VCaP (cell line): ENCODE measurements around the gene SND1.

ENCODE experiments used
- H3K27ac ChIP-seq: fragments of 450-650 bp; 2 replicates; pipeline ENCODE4 v1.5.1; 2017
- TF ChIP-seq, protein P1 (sequence below): fragments of 450-650 bp; conservative IDR thresholded peaks from 2 replicates; pipeline ENCODE4 v1.5.1; 2017; ENCODE audit warnings: mild to moderate bottlenecking, moderate library complexity

The SND1 gene

DNA sequence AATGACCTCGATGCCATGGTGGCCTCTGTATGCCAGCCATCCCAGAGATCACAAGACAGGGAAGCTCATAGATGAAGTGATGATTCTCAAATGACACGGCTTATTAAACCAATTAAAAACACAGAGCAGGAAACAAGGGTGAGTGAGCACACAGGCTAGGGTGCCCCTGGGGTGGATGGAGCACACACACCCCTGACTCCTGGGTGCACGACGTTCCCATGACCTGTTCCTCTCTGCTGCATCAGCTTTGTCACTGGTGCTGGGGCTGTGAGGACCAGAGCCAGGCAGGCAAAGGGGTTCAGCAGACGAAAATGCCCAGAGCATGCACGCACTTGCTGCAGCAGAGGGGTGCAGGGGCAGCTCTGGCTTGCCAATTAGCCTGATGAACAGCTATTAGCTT lies 465.7 kb downstream of the SND1 start:
- H3K27ac ChIP-seq: no peak overlapping the region
- TF ChIP-seq, protein P1, sequence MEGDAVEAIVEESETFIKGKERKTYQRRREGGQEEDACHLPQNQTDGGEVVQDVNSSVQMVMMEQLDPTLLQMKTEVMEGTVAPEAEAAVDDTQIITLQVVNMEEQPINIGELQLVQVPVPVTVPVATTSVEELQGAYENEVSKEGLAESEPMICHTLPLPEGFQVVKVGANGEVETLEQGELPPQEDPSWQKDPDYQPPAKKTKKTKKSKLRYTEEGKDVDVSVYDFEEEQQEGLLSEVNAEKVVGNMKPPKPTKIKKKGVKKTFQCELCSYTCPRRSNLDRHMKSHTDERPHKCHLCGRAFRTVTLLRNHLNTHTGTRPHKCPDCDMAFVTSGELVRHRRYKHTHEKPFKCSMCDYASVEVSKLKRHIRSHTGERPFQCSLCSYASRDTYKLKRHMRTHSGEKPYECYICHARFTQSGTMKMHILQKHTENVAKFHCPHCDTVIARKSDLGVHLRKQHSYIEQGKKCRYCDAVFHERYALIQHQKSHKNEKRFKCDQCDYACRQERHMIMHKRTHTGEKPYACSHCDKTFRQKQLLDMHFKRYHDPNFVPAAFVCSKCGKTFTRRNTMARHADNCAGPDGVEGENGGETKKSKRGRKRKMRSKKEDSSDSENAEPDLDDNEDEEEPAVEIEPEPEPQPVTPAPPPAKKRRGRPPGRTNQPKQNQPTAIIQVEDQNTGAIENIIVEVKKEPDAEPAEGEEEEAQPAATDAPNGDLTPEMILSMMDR: no peak

DNA sequence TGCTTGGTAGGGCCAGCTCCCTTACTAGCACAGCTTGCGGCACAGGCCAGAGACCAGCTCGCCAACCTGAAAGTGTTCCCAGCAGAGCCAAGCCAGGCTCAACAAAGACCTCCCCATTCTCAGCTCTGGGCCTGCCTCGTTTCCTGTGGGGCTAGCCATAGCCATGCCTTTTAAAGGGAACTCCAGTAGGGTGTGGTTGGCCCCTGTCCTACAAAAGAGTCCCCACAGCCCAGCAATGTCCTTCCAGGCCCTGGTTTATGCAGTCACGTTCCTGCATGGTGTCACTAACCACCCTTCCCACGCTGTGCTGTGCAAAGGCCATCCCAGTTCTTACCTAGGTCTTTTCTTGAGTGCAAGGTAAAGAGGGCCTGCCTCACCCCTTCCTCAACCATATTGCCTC lies 467.0 kb downstream of the SND1 start:
- no peak overlapping the region for H3K27ac ChIP-seq

DNA sequence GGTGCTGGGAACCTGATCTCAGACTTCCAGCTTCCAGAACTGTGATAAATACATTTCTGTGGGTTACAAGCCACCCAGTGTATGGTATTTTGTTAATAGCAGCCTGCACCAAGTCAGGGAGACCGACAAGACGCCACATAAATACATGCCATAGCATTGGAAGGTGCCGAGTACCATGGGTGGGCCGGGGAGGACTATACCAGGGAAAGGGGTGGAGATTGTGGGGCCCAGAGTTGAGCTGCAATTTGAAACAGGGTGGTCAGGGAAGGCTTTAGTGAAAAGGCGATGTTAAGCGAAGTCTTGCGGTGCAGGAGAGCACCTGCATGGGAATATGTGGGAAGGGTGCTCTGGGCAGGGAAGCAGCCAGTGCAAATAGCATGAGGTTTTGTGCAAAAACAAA lies 468.1 kb downstream of the SND1 start:
- TF ChIP-seq, protein P1: no peak
- no peak overlapping the region for H3K27ac ChIP-seq

More for the DNA sequence above, 467.0 kb downstream of the SND1 start:
- TF ChIP-seq, protein P1: no peak

DNA sequence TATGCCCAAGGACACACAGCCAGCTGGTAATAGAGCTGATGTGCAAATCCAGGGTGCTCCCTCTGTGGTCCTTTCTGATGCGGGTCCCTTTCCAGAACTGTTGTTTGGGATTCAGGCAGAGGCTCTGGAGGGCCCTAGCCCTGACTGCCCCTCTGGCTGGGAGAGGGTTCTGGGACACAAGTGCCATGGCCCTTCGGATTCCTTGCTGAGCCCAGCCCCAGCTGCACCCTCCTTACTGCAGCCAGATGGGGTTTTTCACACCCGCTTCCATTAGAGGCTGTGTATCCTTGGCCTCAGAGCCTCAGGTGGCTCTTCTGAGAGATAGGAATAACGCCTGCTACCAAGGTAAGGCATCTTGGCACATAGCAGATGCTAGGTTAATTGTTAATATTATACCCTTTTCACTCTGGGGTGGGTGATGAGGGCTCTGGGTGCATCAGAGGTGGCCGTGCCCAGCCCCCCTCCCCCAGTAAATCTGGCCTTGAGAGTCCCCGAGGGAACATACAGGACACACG lies 469.0 kb downstream of the SND1 start:
- no peak overlapping the region for H3K27ac ChIP-seq
- TF ChIP-seq, protein P1: no peak

DNA sequence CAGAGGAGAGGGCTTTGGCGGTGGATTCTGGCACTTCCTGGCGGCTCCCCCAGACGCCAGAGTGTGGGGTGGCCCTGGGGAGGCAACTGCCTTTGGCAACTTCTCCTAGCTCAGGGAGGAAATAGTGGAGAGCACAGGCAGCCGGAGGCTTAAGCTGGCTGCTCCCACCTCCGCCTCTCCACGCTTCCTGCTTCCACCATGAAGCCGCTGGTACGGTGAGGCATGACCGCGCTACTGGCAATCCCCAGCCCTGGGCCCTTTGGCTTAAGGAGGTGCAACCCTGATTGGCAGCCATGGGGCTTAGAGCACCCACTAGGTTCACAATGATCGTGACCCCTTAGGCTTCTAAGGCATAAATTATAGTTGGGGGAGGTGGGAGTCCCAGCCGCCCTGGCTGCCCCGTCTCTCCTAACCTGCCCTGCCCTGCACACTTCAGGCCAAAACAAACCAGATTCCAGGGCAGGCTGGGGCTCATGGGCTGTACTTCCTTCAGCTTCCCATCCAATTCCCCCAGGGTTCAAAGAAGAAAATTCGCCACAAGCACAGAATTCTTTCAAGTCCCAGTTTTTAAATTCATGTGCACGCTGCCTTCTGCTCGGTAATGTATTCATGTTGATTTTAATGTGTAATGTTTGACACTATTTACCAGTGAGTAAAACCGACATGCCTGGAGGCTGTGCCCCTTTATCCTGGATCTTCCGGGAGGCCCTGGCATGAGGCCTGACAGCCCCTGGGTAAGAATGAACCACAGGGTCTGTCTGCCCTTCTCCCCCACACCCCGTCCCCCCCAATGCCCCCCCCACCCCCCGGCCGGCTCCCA lies 469.9 kb downstream of the SND1 start:
- TF ChIP-seq, protein P1: no peak
- no peak overlapping the region for H3K27ac ChIP-seq

DNA sequence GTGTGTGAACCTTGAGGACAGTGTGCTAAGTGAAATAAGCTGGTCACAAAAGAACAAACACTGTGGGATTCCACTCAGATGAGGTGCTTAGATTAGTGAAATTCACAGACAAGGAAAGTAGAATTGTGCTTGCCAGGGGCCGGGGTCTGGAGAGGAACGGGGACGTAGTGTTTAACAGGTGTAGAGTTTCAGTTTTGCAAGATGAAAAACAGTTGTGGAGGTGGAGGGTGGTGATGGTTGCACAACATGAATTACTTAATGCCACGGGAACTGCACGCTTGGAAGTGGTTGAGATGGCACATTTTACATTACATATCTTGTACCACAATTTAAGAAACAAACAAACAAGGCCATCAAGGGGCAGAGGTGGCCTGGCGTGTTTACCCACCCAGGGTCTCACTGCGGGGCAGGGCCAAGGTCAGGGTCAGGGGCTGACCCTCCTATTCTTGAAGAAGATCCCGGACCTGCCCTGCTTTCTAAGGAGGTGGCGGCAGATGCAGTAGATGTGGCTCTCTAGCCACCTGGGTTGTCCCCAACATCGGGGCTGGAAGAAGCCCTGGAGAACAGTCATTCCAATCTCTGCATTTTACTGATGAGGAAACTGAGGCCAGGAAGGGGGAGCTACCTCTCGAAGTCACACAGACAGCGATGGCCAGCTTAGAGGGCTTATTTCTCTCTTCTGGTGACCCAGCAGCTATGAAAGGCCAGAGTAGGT lies 470.7 kb downstream of the SND1 start:
- no peak overlapping the region for H3K27ac ChIP-seq
- TF ChIP-seq, protein P1: no peak

DNA sequence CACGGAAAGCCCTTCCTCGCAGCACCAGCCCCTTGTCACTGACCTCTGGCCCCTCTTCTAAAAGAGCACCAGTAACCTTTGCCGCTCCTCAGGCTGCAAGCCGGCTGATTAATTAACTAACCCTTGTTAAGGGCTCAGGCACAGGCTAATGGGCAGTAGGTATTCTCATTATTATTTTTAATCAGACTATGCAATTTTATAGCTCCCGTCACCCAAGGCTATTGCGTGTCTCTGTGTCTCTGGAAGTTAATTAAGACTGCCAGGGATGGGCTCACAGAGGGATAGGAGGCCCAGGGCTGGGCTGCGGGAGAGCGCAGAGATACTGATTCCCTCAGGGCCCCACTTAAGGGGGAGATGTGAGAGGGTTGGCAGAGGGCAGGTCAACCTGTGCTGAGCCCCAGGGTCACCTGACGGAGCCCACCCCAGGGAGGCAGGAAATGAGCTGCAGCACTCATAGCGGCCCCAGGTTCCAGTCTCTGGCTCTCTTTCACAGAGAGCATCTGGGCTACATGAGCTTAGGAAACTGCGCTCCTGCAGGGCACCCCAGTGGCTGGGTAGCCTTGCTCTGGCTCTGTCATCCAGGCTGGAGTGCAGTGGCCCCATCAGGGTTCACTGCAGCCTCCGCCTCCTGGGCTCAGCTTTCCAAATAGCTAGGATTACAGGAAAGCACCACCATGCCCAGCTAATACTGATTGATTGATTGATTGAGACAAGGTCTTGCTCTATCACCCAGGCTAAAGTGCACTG lies 471.5 kb downstream of the SND1 start:
- no peak overlapping the region for H3K27ac ChIP-seq
- TF ChIP-seq, protein P1: no peak
